Activated effector memory CD4-positive, alpha-beta T cell treated with anti-CD3 and anti-CD28 coated beads, Interleukin-2, amount 50 U/mL, for 16 hours (primary cell): ENCODE results near the gene ANKRD66.
"Not testable (repeated sequence)": the region's sequence is repeated elsewhere in the genome, so short reads cannot be mapped to it uniquely, and the experiment has no call there.

Source experiments
- DNase-seq: peaks from one replicate; pipeline ENCODE4 v3.0.0-alpha.2; 2020

ANKRD66 gene

GRCh38 chr6:46746696-46747095, at the start of gene ANKRD66:
Gene ANKRD66, plus strand, starts transcription at chr6:46746933. Its CDS starts 5,016 bp downstream, at chr6:46751949.
- DNase-seq, result no peak

GRCh38 chr6:46699970-46700369, 46.8 kb upstream of the ANKRD66 start:
- no peak for DNase-seq

- DNase-seq, result no peak
These were observed 42.2 kb upstream of the ANKRD66 start for GRCh38 chr6:46704562-46704961.

- DNase-seq, result no peak
These were observed 40.3 kb upstream of the ANKRD66 start for GRCh38 chr6:46706464-46706863.

GRCh38 chr6:46711491-46711890, 35.2 kb upstream of the ANKRD66 start:
- no peak for DNase-seq

- DNase-seq, result no peak
These were observed 31.6 kb upstream of the ANKRD66 start for GRCh38 chr6:46715141-46715540.

GRCh38 chr6:46719099-46719498, 27.6 kb upstream of the ANKRD66 start:
- DNase-seq, result no peak

- DNase-seq, result no peak
These were observed 26.3 kb upstream of the ANKRD66 start for GRCh38 chr6:46720401-46720800.

- DNase-seq, result no peak
These were observed 16.9 kb upstream of the ANKRD66 start for GRCh38 chr6:46729787-46730326.

- no peak for DNase-seq
These were observed 15.7 kb upstream of the ANKRD66 start for GRCh38 chr6:46730921-46731461.

- DNase-seq, result no peak
These were observed 13.4 kb upstream of the ANKRD66 start for GRCh38 chr6:46733341-46733801.

- no peak for DNase-seq
These were observed 11.6 kb upstream of the ANKRD66 start, which contains the start of gene PLA2G7 for GRCh38 chr6:46734867-46735719. Gene PLA2G7, minus strand, starts transcription at chr6:46735375. Its CDS starts 12,484 bp downstream, at chr6:46722891.

GRCh38 chr6:46735720-46736031, 11.1 kb upstream of the ANKRD66 start:
- no peak for DNase-seq

GRCh38 chr6:46736906-46737305, 9.8 kb upstream of the ANKRD66 start:
- DNase-seq, result no peak

GRCh38 chr6:46741482-46741881, 5.3 kb upstream of the ANKRD66 start:
- DNase-seq, result no peak

GRCh38 chr6:46741910-46742309, 4.8 kb upstream of the ANKRD66 start:
- no peak for DNase-seq

GRCh38 chr6:46743425-46744158, 3.1 kb upstream of the ANKRD66 start:
- DNase-seq, result no peak

- not testable (repeated sequence) for DNase-seq
These were observed 2.5 kb upstream of the ANKRD66 start for GRCh38 chr6:46744159-46744725.

GRCh38 chr6:46745973-46746372, 760 bp upstream of the ANKRD66 start:
- no peak for DNase-seq

GRCh38 chr6:46748940-46749503, 2.3 kb downstream of the ANKRD66 start:
- no peak for DNase-seq

- no peak for DNase-seq
These were observed 3.0 kb downstream of the ANKRD66 start for GRCh38 chr6:46749731-46750130.

GRCh38 chr6:46751658-46752057, 4.9 kb downstream of the ANKRD66 start:
- no peak for DNase-seq

- DNase-seq, result no peak
These were observed 9.1 kb downstream of the ANKRD66 start for GRCh38 chr6:46755865-46756264.
